Measurements from ENCODE around the gene FAM53A.

The FAM53A gene, protein sequence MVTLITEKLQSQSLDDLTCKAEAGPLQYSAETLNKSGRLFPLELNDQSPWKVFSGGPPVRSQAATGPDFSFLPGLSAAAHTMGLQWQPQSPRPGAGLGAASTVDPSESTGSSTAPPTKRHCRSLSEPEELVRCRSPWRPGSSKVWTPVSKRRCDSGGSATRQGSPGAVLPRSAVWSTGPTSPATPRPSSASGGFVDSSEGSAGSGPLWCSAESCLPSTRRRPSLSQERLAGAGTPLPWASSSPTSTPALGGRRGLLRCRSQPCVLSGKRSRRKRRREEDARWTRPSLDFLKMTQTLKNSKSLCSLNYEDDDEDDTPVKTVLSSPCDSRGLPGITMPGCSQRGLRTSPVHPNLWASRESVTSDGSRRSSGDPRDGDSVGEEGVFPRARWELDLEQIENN

DNA sequence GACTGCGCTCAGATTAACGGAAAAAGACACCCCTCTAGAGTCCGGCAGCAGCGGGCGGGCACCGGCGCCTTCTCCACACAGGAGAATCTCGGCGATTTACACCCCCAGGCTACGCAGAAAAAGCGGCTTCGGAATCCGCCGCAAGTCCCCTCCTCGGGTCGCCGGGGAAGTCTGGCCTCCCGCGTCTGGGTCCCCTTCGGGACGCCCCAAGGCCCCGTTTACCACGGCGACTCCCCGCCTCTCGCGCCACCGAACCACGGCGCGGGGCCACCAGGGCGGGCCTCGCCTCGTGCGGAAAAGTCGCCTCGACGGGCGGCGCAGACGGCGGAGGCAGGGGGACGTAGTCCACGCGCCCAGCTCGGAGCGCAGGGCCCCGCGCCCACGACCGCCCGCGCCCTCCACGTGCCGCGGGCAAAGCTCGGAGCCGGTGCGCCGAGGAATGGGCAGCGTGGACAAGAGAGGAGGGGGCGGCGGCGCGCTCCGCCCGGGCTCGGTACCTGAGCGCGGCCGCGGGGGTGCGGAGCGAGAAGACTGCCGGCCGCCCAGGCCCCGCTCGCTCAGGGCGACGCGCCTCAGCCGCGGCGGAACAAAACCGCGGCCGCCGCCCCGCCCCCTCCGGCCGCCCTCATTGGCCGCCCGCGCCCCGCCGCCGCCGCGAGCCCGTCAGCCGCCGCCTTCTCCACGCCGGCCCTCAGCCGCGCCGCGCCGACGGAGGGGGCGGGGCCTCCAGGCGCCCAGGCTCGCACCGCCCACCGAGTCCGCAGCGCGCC, at the start of gene FAM53A:
Gene FAM53A (minus strand): TSS at position 578 of the 770 bp plus-strand sequence. CDS start 15,572 bp downstream, outside the sequence.
- peak; percentile 3 to 88 for DNase-seq (ENCODE audit: low read depth in 2 of 2)

DNA sequence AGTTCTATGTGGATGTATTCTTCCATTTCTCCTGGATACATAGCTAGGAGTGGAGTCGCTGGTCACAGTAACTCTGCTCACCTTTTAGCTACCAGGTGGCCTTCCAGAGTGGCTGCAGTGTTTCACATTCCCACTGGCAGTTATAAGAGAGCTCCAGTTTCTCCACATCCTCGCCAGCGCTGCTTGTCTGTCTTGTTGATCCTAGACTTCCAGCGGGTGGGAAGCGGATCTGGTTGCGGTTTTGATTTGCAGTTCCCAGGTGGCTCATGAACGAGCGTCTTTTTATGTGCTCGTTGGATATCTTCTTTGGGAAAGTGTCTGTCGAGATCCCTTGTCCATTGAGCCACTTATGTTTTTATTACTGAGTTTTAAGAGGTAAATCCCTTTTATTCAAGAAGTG, 48.8 kb upstream of the FAM53A start:
- DNase-seq (ENCODE audit: low read depth in 2 of 2), result no peak

DNA sequence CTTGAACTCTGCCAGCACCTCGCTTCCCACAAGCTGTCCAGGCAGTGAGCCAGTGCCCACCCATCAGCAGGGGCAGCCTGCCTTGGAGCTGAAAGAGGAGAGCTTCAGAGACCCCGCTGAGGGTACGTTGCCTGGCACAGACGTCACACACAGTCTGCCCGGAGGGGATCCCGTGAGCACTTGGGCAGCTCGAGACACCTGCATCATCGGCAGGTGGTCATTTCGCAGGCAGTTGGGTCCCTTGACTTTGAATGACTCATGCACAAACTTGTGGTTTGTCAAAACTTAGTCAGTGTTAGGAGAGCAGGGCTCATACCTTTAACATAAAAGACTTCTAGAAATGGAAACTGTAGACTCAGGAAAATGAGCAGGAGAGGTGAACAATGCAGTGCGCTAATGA, 47.1 kb upstream of the FAM53A start:
- no peak for DNase-seq (ENCODE audit: low read depth in 2 of 2)

DNA sequence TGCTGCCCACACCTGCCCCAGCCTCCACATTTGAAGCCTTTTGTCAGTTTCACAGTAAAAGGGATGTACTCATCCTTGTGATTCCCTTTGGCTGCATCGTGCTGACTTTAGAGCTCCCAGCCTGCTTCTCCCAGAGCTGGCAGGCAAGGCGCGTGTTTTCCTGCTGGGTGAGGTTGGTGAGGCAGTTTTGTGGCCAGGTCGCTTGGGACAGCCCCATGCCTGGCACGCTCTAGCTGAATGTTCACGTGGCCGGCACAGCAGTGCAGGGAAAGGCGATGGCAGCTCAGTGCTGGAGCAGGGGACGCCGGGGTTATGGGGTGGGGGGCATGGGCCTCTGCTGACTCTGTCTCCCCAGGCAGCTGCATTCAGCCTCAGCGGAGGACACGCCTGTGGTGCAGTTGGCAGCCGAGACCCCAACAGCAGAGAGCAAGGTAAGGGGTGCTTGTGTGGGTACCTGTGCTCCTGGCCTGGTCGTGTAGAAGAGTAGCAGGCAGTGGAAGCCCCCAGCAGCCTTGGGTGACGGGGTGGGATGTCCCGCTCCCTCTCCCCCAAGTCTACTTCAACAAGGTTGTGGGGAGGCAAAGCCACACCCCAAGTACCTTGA, 46.5 kb upstream of the FAM53A start:
- no peak for DNase-seq (ENCODE audit: low read depth in 2 of 2)

DNA sequence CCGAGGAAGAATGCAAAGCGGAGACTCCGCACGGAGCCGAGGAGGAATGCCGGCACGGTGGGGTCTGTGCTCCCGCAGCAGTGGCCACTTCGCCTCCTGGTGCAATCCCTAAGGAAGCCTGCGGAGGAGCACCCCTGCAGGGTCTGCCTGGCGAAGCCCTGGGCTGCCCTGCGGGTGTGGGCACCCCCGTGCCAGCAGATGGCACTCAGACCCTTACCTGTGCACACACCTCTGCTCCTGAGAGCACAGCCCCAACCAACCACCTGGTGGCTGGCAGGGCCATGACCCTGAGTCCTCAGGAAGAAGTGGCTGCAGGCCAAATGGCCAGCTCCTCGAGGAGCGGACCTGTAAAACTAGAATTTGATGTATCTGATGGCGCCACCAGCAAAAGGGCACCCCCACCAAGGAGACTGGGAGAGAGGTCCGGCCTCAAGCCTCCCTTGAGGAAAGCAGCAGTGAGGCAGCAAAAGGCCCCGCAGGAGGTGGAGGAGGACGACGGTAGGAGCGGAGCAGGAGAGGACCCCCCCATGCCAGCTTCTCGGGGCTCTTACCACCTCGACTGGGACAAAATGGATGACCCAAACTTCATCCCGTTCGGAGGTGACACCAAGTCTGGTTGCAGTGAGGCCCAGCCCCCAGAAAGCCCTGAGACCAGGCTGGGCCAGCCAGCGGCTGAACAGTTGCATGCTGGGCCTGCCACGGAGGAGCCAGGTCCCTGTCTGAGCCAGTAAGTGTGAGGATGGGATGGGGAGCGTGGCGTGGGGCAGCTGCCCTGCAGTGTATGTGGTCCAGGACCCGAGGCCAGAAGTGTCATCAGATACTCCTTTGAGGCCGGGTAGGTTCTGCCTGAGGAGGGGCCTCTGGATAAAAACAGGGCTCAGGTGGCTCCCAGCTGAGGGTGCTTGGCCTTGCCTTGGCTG, 44.2 kb upstream of the FAM53A start:
- DNase-seq (ENCODE audit: low read depth in 2 of 2), result no peak

DNA sequence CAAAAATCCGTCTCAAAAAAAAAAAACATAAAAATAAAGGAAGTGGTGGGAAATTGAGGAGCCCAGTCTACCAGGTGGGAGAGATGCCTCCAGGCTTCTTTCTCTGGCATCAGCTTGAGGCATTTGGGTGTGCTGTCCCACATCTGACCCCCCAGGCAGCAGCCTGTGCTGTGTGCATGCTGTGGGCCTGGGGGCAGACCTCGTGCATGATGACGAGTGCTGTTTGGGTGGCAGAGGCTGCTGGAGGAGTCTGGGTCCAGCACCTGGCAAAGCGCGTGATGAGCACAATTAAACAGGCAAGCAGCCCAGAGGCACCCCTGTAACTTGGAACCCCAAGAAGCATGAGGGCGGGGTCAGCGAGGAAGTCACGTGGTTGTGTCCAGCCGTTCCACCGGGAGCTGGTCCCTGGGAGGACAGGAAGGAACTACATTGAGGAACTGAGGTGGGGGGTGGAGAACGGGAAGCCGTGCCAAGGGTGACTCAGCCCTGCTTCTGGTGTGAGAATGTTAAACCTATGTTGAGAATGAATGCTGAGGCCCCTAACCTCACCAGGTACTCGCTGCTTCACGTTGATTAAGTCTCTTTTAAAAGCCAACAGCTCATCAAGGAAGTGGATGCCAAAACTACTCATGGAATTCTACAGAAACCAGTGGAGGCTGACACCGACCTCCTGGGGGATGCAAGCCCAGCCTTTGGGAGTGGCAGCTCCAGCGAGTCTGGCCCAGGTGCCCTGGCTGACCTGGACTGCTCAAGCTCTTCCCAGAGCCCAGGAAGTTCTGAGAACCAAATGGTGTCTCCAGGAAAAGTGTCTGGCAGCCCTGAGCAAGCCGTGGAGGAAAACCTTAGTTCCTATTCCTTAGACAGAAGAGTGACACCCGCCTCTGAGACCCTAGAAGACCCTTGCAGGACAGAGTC, 43.3 kb upstream of the FAM53A start:
- no peak for DNase-seq (ENCODE audit: low read depth in 2 of 2)

DNA sequence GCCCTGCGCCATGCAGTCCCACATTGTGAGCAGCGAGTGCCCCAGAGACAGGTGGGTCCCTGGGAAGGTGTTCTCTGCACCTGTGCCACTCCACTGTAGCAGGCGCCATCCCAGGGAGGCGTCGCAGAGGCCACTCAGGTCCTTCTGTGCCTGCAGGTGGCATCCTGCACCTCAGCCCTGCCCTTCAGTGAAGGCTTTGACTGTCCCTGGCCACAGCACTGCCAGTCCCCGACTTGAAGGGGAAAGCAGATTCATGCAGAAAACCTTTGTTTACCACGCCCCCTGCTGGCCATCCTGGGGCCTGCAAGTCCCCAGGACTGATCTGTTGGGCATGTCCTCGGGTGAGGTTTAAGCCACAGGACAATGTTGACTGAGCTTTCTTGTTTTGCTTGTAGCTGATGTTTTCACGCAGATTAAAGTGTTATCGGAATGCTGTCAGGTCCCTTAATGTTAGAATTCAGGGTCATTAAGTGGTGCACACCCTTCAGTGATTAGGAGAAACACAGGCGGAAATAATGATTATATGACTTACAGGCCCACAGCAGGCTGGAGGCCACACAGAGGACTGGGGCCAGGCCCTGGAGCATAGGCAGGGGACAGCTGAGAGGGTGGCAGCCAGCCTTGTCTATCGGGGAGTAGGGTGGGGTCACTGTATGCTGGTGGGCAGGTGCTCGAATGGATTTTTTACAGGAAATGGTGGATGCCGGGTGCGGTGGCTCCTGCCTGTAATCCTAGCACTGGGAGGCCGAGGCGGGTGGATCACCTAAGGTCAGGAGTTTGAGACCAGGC, 42.2 kb upstream of the FAM53A start:
- peak; percentile 60 to 80 for DNase-seq (ENCODE audit: low read depth in 2 of 2)

DNA sequence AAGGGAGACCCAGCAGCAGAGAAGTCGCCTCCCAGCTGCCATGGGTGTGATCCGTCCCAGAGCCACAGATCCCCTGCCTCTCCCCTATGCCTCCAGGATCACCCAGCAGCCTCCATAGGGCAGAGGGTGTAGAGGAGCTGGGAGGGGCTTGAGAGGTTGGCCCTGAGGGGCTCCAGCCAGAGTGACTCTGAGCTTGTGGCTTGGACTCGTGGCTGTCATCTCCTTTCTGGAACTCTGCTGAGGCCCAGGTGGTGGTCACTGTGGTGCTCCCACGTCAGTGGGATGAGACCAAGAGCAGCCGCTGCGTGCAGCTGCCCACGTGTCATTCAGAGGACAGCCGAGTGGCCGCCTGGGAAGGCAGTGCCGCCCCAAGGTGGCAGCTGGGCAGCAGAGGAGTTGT, 41.4 kb upstream of the FAM53A start:
- DNase-seq (ENCODE audit: low read depth in 2 of 2), result no peak

DNA sequence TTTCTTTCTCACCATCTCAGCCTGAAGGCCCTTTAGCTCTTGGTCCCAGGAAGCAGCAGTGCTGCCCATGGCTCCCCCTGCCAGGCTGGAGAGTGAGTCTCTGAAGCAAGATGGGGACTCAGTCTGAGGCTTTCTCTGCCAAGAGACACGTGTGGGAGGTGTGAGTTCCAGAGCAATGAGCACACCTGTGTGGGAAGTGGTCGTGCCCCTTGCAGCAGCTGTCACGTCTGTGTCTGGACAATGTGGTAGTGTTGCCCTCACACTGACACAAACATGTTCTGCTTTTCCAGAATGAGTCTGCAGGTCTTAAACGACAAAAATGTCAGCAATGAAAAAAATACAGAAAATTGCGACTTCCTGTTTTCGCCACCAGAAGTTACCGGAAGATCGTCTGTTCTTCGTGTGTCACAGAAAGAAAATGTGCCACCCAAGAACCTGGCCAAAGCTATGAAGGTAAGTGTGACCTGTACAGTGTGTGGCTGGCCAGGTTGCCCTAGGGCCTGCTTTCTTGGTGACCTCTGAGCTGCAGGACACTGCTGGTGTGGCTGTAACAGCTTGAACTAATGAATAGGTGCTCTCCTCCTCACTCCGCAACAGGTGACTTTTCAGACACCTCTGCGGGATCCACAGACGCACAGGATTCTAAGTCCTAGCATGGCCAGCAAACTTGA, 39.2 kb upstream of the FAM53A start:
- DNase-seq (ENCODE audit: low read depth in 2 of 2), result no peak

DNA sequence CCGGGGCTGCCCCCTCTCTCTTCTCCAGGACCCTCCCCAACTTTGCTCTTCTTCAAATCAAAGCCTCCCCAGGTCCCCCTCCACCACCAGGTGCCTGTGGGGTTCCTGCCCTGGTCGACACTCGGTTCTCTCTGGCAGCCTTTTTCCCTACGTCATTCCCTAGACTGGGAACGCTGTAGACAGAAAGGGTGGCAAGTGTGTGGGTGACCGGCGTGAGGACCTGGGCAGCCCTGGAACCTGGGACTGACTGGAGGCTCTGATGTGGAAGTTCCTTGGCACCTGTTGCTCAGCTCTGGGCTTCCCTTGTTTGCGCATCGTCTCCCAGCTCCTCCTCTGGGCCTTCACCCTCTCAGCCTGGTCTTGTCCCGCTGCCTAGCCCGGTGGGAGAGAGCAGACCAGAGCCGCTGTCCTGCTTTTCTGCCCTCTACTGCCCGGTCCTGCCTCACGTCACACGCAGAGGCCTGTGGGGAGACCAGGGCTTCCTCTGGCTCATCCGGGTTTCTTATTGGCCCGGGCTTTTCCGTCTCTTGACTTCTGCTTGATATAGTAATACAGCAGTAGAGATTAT, 38.5 kb upstream of the FAM53A start:
- no peak for DNase-seq (ENCODE audit: low read depth in 2 of 2)

DNA sequence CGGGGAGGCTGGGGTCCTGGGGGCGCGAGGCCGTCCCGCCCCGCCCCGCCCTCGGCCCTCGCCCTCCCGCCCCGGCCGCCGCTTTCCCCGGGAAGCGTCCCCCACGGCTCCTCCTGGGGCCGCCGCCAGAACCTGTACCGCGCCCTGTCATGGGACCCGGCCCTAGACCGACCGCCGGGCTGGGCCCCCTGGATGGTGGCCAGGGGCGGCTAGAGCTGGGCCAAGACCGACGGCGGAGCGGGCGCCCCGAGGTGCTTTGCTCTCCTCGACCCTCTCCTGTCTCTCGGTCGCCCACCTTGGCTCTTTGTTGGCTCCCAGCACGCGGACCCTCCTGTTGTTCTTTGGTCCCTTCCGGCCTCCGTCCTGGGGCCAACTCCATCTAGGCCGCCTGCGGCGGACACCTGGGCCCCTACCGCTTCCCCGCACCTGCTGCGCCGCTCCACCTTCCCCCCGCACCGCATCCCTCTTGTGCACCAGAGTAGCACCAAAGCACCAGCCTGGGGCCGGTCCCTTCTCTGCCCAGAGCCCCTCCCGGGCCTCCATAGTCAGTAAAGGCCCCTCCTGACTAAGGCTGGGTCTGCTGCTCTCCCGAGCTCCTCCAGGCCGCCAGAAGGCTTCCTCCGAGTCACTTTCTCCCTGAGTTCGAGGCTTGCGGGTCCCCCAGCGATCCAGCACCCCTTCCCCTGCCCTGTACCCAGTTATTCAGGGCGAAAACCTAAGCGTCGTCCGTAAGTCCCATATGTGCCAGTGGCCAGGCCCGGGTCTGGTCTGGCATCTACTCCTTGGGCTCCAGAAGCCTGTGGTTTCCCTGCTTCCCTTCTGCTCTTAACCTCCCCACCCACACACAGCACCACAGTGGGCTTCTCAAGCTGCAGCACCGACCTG, 37.8 kb upstream of the FAM53A start:
- no peak for DNase-seq (ENCODE audit: low read depth in 2 of 2)

DNA sequence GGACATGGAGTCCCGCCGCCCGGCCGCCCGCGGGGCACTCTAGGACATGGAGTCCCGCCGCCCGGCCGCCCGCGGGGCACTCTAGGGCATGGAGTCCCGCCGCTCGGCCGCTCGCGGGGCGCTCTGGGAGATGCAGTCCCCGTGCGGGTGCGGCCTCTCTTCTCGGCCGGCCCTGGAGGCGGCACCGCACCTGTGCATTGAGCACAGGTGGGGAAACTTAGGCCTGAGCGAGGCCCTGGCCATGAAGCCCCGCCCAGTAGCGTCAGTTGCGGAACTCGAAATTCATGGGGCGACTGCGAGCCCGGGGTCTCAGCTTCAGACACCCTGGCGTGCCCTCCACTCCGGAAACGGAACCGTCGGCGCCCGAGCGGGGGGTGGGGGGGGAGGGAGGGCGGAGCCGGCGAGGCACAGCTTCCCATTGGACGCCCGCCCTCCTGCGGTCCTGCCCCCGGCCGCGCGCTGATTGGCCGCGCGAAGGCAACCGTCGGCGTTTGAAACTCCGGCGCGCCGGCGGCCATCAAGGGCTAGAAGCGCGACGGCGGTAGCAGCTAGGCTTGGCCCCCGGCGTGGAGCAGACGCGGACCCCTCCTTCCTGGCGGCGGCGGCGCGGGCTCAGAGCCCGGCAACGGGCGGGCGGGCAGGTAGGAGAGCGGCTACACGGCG, 37.0 kb upstream of the FAM53A start, which contains the start of the genes TACC3 and TMEM129:
Gene TACC3 (plus strand): TSS at position 519 of the 663 bp plus-strand sequence. CDS start 1,901 bp downstream, outside the sequence.
Gene TMEM129 (minus strand): TSS at position 321 of the 663 bp plus-strand sequence. CDS start 486 bp downstream, outside the sequence.
- DNase-seq (ENCODE audit: low read depth in 2 of 2), result peak; percentile 89 to 90

DNA sequence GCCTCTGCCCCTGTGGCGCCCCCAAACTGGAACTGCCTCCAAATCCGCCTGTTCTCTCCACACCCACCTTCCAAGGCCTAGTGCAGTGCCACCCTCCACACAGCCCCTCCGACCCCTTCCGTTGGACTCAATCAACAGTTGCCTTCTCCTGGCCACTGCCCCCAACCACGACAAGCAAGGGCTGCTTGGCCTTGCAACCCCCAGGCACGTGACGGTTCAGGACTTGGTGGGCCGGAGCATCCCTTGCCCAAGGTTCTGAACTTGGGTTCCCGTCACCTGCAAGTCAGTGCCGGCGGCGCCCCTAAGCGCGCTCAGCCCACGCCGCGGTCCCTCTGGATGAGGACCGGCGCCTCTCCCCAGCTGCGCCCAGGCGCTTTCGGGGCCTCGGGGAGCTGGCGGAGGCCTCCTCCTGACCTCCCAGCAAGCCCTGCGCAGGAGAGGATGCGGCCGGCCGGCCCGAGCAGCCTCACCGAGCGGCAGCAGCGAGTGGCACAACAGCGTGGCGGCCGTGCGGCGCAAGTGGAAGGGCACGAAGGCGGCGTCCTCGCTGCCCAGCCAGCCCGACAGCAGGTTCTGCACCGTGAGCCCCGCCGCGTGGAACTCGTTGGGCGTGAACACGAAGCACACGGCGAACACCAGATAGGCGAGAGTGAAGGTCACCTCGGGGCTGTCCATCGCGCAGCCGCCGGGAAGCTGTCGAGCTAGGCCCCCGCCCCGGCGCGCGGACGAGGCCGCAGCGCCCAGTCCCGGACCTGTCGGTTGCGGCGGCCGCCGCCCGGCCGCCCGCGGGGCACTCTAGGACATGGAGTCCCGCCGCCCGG, 36.3 kb upstream of the FAM53A start:
- DNase-seq (ENCODE audit: low read depth in 2 of 2), result peak in 1 of 2 donors; percentile 21

DNA sequence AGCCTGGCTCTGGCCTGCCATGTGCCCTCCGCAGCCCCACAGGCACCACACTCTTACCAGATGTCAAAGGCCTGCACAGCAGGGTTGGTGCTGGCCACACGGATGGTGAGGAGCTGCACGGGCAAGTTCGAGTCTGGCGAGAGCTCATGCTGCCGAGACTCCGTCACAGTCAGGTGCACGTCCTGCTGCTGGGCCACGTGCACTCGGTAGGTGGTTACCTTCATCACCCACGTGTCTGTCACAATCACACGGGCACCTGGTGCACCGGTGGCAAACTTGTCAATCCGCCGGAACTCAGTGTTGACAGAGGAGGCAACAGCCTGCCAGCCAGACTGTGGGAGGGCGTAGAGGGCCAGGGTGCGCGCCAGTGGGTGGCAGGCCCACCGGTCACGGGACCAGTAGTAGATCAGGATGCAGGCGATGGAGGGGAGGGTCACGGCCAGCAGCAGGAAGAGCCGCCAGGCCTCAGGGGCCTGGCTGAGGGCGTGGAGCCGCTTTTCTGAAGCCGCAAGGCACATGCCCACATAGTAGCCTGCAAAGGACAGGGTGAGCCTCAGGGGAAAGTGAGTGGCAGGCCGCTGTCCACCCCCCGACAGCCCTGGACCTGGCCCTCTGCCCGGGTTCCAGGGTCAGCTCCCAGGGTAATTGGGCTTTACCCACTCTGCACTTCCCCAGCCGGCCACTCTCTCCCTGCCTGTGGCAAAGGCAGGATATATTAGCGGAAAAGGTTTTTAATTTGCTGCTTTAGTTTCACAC, 34.2 kb upstream of the FAM53A start:
- no peak for DNase-seq (ENCODE audit: low read depth in 2 of 2)

All from stimulated activated CD8-positive, alpha-beta memory T cell treated with anti-CD3 and anti-CD28 coated beads, Interleukin-15, amount 100 ng/mL, for 4 hours (primary cell).